ENCODE results near the gene TSHZ2.
"Not testable (repeated sequence)": the region's sequence is repeated elsewhere in the genome, so short reads cannot be mapped to it uniquely, and the experiment has no call there.

The TSHZ2 gene

DNA sequence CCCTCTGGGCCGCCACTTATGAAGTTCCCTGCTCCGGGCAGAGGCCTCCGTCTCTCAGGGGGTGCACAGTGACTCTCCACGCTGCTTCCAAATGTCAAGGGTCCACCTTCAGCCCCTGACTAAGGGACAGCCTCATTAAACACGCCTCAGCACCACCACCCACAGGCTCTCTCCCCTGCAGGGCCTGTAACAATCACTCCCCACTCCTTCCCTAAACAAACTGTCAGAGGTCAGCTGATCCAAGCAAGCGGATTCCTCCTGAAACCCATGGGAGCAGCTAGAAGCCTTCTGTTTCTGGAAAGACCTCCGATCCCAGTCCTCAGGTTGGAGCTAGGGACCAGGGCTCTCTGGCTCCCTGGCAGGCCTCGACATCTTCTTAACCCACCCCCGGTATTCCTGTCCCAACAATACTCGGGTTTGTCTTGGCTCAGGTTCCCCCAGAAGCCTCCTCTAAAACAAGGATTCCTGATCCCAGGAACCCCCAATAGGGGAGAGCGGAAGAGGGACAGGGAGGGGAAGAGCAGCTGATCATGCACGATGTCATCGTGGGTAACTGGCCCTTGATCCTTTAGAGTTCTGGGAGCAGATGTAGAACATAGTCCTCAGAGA lies 440.5 kb downstream of the TSHZ2 start:
- Histone ChIP-seq H3K27ac (ENCODE audit: low read length) (no peak overlapping the region), H2AFZ (ENCODE audit: low read depth, low read length) (peak overlapping the region; percentile 88), H3K27me3 (ENCODE audit: low read depth, low read length) (no peaks in the 10 kb centered on the region), H3K79me2 (ENCODE audit: low read length) (no peaks in the 10 kb centered on the region), H3K4me1 (ENCODE audit: low read length) (peaks cover 12% of the 10 kb centered on the region), H3K9ac (ENCODE audit: low read length) (peak overlapping the region; percentile 48), H3K4me2 (ENCODE audit: low read length) (peak overlapping the region; percentile 80), H3K36me3 (replicated peaks; ENCODE audit: low read depth, low read length) (no peaks in the 10 kb centered on the region), H4K20me1 (ENCODE audit: insufficient read depth, low read length) (no peaks in the 10 kb centered on the region), H3K4me3 (ENCODE audit: low read length) (peak overlapping the region; percentile 73), H3K9me3 (ENCODE audit: insufficient read depth, low read length) (no peaks in the 10 kb centered on the region)
- TF ChIP-seq, protein P1, sequence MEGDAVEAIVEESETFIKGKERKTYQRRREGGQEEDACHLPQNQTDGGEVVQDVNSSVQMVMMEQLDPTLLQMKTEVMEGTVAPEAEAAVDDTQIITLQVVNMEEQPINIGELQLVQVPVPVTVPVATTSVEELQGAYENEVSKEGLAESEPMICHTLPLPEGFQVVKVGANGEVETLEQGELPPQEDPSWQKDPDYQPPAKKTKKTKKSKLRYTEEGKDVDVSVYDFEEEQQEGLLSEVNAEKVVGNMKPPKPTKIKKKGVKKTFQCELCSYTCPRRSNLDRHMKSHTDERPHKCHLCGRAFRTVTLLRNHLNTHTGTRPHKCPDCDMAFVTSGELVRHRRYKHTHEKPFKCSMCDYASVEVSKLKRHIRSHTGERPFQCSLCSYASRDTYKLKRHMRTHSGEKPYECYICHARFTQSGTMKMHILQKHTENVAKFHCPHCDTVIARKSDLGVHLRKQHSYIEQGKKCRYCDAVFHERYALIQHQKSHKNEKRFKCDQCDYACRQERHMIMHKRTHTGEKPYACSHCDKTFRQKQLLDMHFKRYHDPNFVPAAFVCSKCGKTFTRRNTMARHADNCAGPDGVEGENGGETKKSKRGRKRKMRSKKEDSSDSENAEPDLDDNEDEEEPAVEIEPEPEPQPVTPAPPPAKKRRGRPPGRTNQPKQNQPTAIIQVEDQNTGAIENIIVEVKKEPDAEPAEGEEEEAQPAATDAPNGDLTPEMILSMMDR (IDR thresholded peaks at IDR 0.05; ENCODE audit: low read depth, low read length) = no peak
- TF ChIP-seq EZH2phosphoT487 (IDR thresholded peaks at IDR 0.05; ENCODE audit: low read depth) = no peak

DNA sequence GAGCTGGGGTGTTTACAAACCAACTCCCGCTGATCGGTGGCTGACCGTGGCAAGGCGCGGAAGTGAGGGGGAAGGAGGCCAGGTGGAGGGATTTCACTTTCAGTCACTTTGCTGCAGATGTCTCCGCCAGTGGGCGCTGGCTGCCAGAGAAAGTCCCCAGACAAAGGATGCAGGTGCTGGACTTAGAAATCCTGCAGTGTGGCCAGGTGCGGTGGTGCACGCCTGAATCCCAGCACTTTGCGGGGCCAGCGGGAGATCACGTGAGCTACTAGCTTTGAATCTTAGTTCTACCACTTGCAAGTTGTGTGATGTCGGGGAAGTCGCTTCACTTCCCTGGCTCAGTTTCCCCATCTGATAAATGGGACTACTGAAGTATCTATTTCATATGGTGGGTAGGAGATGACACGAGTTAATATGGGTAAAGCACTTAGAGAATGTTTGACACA lies 441.1 kb downstream of the TSHZ2 start:
- Histone ChIP-seq H3K9me3 (ENCODE audit: insufficient read depth, low read length) (no peaks in the 10 kb centered on the region), H3K27me3 (ENCODE audit: low read depth, low read length) (no peaks in the 10 kb centered on the region), H3K9ac (ENCODE audit: low read length) (peak overlapping the region; percentile 48), H3K79me2 (ENCODE audit: low read length) (no peaks in the 10 kb centered on the region), H3K4me3 (ENCODE audit: low read length) (peak overlapping the region; percentile 73), H3K27ac (ENCODE audit: low read length) (no peak overlapping the region), H3K4me1 (ENCODE audit: low read length) (peaks cover 12% of the 10 kb centered on the region), H4K20me1 (ENCODE audit: insufficient read depth, low read length) (no peaks in the 10 kb centered on the region), H2AFZ (ENCODE audit: low read depth, low read length) (peak overlapping the region; percentile 88), H3K4me2 (ENCODE audit: low read length) (peak overlapping the region; percentile 80), H3K36me3 (replicated peaks; ENCODE audit: low read depth, low read length) (no peaks in the 10 kb centered on the region)
- TF ChIP-seq, protein P1 (IDR thresholded peaks at IDR 0.05; ENCODE audit: low read depth, low read length) = peak; percentile 99
- no peak for TF ChIP-seq EZH2phosphoT487 (IDR thresholded peaks at IDR 0.05; ENCODE audit: low read depth)

DNA sequence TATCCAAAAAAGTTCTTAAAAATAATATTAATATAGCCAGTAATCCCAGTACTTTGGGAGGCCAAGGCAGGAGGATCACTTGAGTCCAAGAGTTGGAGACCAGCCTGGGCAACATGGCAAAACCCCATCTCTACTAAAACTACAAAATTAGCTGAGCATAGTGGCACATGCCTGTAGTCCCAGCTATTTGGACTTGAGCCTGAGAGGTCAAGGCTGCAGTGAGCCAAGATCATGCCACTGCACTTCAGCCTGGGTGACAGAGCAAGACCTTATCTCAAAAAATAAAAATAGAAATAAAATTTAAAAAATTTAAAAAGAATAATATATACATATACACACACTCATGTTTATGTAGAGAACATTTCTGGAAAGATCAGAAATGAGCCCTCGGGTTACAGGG lies 441.7 kb downstream of the TSHZ2 start:
- Histone ChIP-seq H3K4me1 (ENCODE audit: low read length) (peaks cover 12% of the 10 kb centered on the region), H3K4me2 (ENCODE audit: low read length) (peak overlapping the region; percentile 80; the same call in 1 of the 2 replicates)
- H3K4me3 ChIP-seq (ENCODE audit: low read length); H2AFZ ChIP-seq (ENCODE audit: low read depth, low read length); H3K36me3 ChIP-seq (replicated peaks; ENCODE audit: low read depth, low read length); H3K27me3 ChIP-seq (ENCODE audit: low read depth, low read length); H4K20me1 ChIP-seq (ENCODE audit: insufficient read depth, low read length); H3K79me2 ChIP-seq (ENCODE audit: low read length); H3K9me3 ChIP-seq (ENCODE audit: insufficient read depth, low read length); H3K27ac ChIP-seq (ENCODE audit: low read length); H3K9ac ChIP-seq (ENCODE audit: low read length): not testable (repeated sequence)

DNA sequence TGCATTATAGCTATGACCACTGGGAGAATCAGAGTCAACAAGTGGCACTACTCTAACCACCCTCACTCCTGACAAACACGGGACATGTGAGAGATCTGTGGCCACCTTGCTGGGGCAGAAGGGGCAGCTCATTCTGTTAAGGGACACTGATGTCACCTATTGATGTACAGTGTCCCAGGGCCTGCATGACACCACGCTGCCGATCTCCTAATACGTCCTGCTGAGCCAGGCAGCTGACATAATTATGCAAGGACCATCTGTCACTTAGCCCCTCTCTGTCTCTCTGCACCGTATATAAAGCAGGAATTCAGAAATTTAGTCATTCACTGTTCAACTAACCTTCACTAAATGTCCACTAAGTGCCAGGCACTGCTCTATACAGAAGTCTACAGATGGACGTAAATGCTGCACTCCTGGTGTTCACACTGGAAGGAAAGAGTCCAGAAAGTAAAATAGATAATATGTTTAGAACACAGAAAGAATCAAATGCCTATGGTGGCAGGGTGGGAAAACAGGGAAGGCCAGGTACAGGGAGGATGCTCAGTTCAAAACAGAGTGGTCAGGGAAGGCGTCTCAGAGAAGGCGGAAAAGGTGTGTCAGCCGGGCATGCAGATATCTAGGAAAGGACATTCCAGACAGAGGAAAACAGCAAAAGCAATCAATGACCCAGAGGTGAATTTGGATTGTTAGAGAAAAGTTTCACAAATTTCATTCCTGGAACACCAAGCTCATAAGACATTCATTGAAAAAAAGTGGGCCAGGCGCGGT lies 447.7 kb downstream of the TSHZ2 start:
- Histone ChIP-seq H3K27ac (ENCODE audit: low read length) (no peak overlapping the region), H4K20me1 (ENCODE audit: insufficient read depth, low read length) (no peaks in the 10 kb centered on the region), H2AFZ (ENCODE audit: low read depth, low read length) (no peak overlapping the region), H3K4me2 (ENCODE audit: low read length) (no peak overlapping the region), H3K4me3 (ENCODE audit: low read length) (no peak overlapping the region), H3K4me1 (ENCODE audit: low read length) (no peaks in the 10 kb centered on the region), H3K79me2 (ENCODE audit: low read length) (no peaks in the 10 kb centered on the region), H3K36me3 (replicated peaks; ENCODE audit: low read depth, low read length) (no peaks in the 10 kb centered on the region), H3K9ac (ENCODE audit: low read length) (no peak overlapping the region), H3K27me3 (ENCODE audit: low read depth, low read length) (peaks cover 7% of the 10 kb centered on the region; the same call in 1 of the 2 replicates), H3K9me3 (ENCODE audit: insufficient read depth, low read length) (no peaks in the 10 kb centered on the region)
- TF ChIP-seq, protein P1 (IDR thresholded peaks at IDR 0.05; ENCODE audit: low read depth, low read length) = no peak
- no peak for TF ChIP-seq EZH2phosphoT487 (IDR thresholded peaks at IDR 0.05; ENCODE audit: low read depth)
